ENCODE data around the gene NFAM1.

Gene NFAM1

DNA sequence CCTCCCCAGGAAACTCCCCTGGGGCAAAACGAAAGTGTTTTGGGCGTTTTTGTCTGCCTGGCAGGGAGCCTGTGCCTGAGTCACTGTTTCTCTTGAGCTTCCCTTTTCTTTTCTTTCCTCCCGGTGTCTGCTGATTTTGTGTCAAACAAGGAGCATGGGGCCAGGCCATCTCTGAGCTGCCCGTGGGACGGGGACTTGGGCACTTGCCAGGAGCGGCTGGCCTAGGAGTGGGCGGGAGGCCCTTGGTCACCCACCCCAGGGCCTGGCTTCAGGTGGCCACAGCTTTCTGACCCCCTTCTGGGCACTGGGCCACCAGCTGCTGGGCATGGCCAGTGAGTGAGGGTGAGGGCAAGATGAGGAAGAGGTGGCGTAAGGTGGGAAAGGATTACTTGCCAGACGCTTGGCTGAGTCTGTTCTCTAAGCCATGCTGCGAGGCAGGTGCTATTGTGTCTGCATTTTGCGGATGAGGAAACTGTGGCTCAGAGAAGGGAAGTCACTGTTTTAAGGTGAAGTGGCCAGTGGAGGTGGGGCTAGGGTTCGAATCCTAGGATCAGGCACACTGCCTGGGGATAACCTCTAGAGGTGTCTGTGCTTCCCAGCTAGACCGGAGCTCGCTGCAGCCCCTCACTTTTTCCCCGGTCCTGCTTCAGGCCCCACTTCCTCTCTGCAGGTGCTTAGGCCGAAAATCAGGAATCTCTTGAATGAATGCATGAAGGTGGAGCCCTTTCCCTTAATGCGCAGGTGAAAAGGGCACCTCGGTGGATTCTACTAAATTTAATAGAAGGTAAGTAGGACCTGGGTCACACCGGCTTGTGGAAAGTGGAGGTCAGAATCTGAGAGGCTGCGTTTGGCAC is 7.8 kb upstream of the NFAM1 start:
- DNase-seq (ENCODE audit: low spot score), result no peak

- DNase-seq (ENCODE audit: low spot score), result no peak
Measured at GRCh38 chr22:42439021-42439567, 6.9 kb upstream of the NFAM1 start.

- DNase-seq (ENCODE audit: low spot score), result no peak
Measured at GRCh38 chr22:42438293-42438650, 6.1 kb upstream of the NFAM1 start.

DNA sequence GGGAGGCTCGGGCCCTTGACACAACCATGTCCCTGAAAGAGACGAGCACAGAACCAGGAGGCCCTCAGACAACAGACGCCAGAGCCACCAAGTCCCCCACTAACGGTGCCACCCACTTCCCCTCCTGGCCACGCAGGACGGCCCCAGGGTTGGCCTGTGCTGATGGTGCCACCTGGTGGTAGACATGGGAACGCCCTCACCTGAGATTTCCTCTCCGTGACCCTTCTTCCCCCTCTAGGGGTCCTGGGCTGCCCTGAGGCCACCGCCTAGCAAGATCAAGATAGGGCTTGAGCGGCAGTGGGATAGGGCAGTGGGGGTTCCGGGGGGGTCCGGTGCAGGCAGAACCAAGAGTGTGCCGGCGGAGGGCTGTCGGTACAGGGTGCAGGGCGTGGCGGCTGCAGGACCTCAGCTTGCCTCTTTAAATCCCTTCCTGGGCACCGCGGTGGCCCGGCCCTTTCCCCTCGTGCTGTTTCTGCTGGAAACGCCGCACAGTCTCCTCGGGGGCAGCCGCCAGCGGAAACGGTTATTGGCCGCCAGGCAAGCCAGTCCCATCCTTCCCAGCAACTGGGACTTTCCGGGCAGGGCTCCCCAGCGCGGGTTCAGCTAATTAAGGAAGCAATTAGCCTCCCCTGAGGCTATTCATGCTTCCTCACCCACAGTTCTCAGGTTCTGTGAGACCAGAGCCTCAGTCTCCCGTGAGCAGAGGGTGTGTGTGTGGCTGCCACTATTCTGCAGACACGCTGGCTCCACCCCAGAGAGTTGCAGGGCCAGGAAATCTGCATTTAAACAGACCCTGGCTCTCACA is 5.5 kb upstream of the NFAM1 start:
- peak; percentile 57 for DNase-seq (ENCODE audit: low spot score)

DNA sequence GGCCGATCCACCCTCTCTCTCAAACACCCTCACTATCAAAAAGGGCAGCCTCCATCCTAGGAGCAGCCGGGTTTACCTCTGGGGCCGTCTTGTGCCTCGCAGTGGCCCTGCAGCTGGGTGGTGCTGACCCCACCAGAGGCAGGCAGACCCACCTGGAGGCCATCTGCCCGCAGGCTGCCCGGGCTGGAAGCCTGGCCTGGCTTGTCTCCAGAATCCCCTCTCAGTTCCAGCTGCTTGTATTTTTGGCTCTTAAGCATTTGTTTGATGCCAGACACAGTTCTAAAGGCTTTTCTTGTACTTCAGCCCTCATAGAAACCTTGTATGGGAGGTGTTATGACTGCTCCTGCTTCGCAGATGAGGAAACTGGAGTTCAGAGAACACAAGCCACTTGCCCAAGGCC is 4.2 kb upstream of the NFAM1 start:
- DNase-seq (ENCODE audit: low spot score), result no peak

- DNase-seq (ENCODE audit: low spot score), result no peak
Measured at GRCh38 chr22:42434748-42435425, 2.7 kb upstream of the NFAM1 start.

- no peak for DNase-seq (ENCODE audit: low spot score)
Measured at GRCh38 chr22:42433754-42434682, 1.8 kb upstream of the NFAM1 start.

GRCh38 chr22:42432818-42433217 is 615 bp upstream of the NFAM1 start:
- no peak for DNase-seq (ENCODE audit: low spot score)

GRCh38 chr22:42431401-42432019 is 693 bp downstream of the NFAM1 start:
- no peak for DNase-seq (ENCODE audit: low spot score)

GRCh38 chr22:42430528-42431125 is 1.6 kb downstream of the NFAM1 start:
- DNase-seq (ENCODE audit: low spot score), result no peak

- DNase-seq (ENCODE audit: low spot score), result no peak
Measured at GRCh38 chr22:42428760-42429159, 3.4 kb downstream of the NFAM1 start.

- no peak for DNase-seq (ENCODE audit: low spot score)
Measured at GRCh38 chr22:42428025-42428424, 4.2 kb downstream of the NFAM1 start.

GRCh38 chr22:42427167-42427566 is 5.0 kb downstream of the NFAM1 start:
- no peak for DNase-seq (ENCODE audit: low spot score)

DNA sequence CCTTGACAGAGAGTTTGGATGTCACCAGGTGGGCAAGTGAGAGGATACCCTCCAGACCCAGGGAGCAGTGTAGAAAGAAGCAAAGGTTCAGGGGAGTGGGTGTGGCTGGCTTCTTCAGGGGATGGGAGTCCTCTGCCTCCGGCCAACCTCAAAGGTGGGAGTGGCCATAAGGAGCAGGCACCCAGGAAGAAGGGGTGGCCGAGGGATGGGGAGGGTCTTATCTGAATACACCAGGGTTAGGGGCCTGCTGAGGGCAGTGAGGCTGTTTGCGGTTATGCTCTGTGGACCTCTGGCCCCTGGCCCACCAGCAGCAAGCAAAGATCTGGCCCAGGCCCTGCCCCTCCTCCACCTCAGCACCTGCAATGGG is 6.2 kb downstream of the NFAM1 start:
- no peak for DNase-seq (ENCODE audit: low spot score)

DNA sequence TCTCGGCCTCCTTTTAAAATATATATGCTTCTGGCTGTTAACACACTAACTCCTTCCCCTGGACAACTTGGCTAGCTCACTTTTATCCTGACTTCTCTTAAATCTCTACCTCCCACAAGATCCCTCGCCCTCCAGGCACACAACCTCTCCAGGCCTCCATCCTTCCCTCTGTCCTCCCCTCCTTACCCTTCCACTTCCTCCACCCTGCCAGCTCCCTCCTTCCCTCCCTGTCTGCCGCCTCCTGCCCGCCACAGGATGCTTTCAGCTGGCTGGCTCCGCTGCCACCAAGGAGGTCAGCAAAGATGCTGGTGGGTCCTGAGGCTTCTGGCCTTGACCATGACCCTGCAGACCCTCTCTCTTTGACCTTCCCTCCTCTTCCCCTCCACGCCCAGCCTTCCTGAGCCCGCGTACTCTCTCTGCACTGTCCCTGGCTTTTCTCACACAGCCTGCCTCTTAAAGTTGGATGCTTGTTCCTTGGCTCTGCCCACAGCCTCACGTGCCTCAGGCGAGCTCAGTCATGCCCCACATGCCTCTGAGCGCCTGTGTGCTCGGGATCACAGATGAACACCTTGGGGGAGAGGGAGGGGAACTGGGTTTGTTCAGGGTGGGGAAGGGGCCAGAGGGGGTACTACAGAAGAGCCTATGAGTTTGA is 6.7 kb downstream of the NFAM1 start:
- no peak for DNase-seq (ENCODE audit: low spot score)

- DNase-seq (ENCODE audit: low spot score), result no peak
Measured at GRCh38 chr22:42419243-42419881, 12.8 kb downstream of the NFAM1 start.

DNA sequence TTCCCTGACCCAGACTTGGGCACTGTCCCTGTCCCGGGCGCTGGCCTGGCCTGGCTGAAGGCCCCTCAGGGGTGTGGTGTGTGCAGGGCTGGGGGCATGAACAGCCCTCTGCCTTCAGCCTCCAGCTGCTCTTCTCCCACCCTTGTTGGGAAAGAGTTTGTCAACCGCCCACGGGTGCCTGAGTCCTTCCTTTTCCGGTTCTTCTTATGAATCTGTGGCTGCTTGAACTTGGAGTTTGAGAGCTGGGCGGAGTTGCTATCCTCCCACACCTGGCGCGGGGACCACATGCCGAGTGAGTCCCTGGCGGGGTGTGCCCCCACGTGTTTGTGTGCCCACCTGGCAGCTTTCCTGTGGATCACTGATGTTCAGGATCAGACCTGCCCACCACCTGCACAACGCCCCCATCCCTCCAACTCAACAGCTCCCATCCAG is 13.4 kb downstream of the NFAM1 start:
- DNase-seq (ENCODE audit: low spot score), result peak; percentile 18

DNA sequence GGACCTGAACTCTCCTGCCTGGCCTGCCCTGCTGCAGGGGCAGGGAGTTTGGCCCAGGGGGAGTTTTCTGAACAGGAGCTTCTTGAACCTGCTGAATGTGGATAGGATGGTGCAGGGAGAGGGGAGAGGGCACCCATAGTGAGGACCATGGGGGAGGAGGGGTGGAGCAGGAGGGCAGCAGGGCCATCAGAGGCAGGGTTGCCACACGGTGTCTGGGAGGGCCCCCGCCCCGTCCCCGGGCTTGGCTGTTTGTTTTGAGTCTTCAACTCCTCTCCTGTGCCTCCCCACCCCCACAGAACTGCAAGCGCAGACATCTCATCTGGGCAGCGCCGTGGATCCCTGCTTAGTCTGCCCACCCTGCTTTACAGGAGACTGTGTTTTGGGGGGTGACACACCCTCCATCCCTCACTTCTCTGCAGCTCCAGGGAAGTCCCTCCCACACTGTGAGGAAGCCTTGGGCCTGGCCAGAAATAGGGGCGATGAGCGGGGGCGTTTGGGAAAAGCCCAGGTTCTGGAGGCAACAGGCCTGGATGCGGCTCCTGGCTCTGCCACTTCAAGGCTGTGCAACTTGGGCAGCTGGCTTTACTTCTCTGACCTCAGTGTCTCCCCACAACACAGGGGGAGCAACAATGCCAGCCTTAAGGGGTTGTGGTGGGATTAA is 14.4 kb downstream of the NFAM1 start:
- no peak for DNase-seq (ENCODE audit: low spot score)

DNA sequence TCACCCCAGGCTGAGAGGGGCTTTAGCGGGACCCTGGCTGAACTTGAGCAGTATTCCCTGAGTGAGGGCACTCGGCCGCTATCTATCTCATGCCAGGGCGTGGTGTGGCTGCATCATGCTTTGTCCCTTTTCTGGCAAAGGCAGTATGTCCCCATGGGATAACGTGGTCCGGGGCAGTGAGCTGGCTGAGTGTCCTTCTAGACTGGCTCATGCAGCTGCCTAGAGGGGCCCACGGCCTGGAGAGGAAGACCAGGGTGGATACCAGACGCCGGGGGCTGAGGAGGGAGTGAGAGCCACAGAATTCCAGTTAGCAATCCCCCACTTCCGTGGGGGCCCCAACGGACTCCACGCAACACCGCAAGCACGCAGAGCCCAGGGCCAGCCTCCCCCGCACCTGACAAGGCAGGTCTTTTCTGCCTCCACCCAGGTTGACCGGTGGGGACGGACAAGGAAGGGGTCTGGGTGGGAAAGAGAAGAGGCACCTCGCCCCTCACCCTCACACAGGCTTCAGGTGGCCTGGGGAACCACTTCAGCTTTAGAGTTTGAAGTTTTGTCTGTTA is 15.5 kb downstream of the NFAM1 start:
- DNase-seq (ENCODE audit: low spot score), result no peak

All from SW480 (cell line).